ENCODE data around the gene COX19.

- TF ChIP-seq CTCF (IDR thresholded peaks at IDR 0.05; ENCODE audit: insufficient read depth, low read length) (no peak), POLR2AphosphoS5 (IDR thresholded peaks at IDR 0.05; ENCODE audit: low read depth) (no peak), SPI1 (IDR thresholded peaks at IDR 0.05; ENCODE audit: borderline replicate concordance, low read depth) (no peak), REST (IDR thresholded peaks at IDR 0.05; ENCODE audit: insufficient replicate concordance, low read depth) (no peak)
Measured at GRCh38 chr7:918118-918425, 57.3 kb downstream of the COX19 start.
